GM12873 (cell line): ENCODE results near the gene ADORA1.

Experiments
- TF ChIP-seq, protein P1 (sequence below): IDR thresholded peaks from 2 replicates; pipeline ENCODE4 v1.5.1; 2012; ENCODE audit warnings: low read depth, mild to moderate bottlenecking, moderate library complexity, low read length, control low read depth; ENCODE audit not compliant: insufficient read depth; ENCODE audit errors: missing control alignments

The ADORA1 gene

GRCh38 chr1:203200916-203201315 lies 73.4 kb downstream of the ADORA1 start:
- TF ChIP-seq, protein P1, sequence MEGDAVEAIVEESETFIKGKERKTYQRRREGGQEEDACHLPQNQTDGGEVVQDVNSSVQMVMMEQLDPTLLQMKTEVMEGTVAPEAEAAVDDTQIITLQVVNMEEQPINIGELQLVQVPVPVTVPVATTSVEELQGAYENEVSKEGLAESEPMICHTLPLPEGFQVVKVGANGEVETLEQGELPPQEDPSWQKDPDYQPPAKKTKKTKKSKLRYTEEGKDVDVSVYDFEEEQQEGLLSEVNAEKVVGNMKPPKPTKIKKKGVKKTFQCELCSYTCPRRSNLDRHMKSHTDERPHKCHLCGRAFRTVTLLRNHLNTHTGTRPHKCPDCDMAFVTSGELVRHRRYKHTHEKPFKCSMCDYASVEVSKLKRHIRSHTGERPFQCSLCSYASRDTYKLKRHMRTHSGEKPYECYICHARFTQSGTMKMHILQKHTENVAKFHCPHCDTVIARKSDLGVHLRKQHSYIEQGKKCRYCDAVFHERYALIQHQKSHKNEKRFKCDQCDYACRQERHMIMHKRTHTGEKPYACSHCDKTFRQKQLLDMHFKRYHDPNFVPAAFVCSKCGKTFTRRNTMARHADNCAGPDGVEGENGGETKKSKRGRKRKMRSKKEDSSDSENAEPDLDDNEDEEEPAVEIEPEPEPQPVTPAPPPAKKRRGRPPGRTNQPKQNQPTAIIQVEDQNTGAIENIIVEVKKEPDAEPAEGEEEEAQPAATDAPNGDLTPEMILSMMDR, result no peak

- TF ChIP-seq, protein P1, result no peak
These were observed 74.1 kb downstream of the ADORA1 start for GRCh38 chr1:203201516-203202205.

GRCh38 chr1:203202431-203203245 lies 75.1 kb downstream of the ADORA1 start:
- TF ChIP-seq, protein P1, result no peak

- TF ChIP-seq, protein P1, result no peak
These were observed 77.2 kb downstream of the ADORA1 start for GRCh38 chr1:203204756-203205155.

DNA sequence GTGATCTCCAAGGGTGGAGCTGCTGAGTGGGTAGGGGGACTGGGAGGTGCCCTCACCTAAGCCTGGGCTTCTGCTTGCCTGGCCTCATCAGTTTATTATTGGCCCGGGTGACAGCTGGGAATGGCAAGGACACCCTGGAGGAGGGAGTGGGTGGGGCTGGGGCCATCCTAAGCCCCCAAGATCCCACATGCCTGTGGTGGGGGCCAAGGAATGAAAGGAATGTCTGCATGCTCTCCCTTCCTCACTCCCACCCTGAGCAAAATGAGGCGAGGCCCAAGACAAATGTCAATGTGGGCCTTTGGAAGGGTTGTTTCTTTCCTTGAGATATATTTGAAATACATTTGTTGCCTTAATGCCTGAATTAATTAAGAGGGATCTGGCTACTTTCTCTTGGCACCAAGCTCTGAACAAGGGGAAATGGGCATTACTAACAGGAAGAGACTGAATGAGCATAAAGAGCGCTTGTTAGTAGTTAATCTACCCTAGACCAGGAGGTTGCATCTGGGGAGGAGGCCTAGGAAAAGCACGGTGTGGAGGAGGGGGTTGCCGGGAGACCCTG lies 78.7 kb downstream of the ADORA1 start:
- TF ChIP-seq, protein P1, result no peak

- TF ChIP-seq, protein P1, result no peak
These were observed 80.2 kb downstream of the ADORA1 start for GRCh38 chr1:203207751-203208150.

DNA sequence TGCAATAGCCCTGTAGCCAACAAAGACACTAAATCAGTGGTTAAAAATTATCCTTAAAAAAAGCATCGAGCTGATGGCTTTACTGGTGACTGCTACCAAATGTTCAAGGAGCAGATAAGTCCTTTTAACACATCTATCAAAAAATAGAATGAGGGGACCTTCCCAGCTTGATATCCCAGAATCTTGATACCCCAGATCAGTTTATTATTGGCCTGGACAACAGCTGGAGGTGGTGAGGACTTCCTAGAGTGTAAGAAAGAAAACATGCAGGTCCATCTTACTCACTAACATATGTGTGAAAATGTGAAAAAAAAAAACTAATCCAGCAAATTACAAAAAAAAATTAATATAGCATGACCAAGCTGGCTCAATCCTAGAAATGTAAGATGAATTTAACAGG lies 80.7 kb downstream of the ADORA1 start:
- TF ChIP-seq, protein P1, result no peak
